SK-N-SH (cell line): ENCODE data around the gene GNAS-AS1.

Experiments used
- CTCF ChIP-seq: fragments of 200-600 bp; sonication (generic); IDR thresholded peaks from 2 replicates; pipeline ENCODE4 v1.6.1; 2017; ENCODE audit warnings: antibody characterized with exemption, mild to moderate bottlenecking, moderate library complexity
- ELF1 ChIP-seq: IDR thresholded peaks from 2 replicates; pipeline ENCODE4 v1.4.0; 2012
- EP300 ChIP-seq, 2 experiments: IDR thresholded peaks; 2 replicates each; pipeline versions ENCODE4 v1.4.0 to v1.6.1; 2012; ENCODE audit warnings: borderline replicate concordance in 1 of 2, low read depth in 1 of 2, low read length in 1 of 2
- FOSL2 ChIP-seq: IDR thresholded peaks from 2 replicates; pipeline ENCODE4 v1.4.0; 2012; ENCODE audit warnings: low read depth, mild to moderate bottlenecking, moderate library complexity, borderline replicate concordance
- FOXJ3 ChIP-seq: sonication (generic); formaldehyde crosslinking; IDR thresholded peaks from 2 replicates; pipeline ENCODE4 v1.5.1; 2020; ENCODE audit warnings: mild to moderate bottlenecking, missing genetic modification reagents
- MAX ChIP-seq: IDR thresholded peaks from 2 replicates; pipeline ENCODE4 v1.4.0; 2012; ENCODE audit warnings: low read depth
- PBX3 ChIP-seq: IDR thresholded peaks from 2 replicates; pipeline ENCODE4; 2012
- POLR2AphosphoS5 ChIP-seq: IDR thresholded peaks from 2 replicates; pipeline ENCODE4 v1.6.1; 2012; ENCODE audit warnings: low read depth, low read length
- REST ChIP-seq: IDR thresholded peaks from 2 replicates; pipeline ENCODE4 v1.6.1; 2012; ENCODE audit warnings: mild to moderate bottlenecking, low read depth, low read length, moderate library complexity
- RFX5 ChIP-seq: IDR thresholded peaks from 2 replicates; pipeline ENCODE4 v1.6.1; 2012; ENCODE audit warnings: mild to moderate bottlenecking, improper control_type of control experiment, low read length
- SMC3 ChIP-seq: IDR thresholded peaks from 2 replicates; pipeline ENCODE4 v1.6.1; 2012; ENCODE audit warnings: low read depth, low read length, improper control_type of control experiment
- TCF12 ChIP-seq: IDR thresholded peaks from 2 replicates; pipeline ENCODE4 v1.4.0; 2012
- USF2 ChIP-seq: fragments of 150-350 bp; IDR thresholded peaks from 2 replicates; pipeline ENCODE4 v1.6.1; 2017; ENCODE audit warnings: antibody characterized with exemption, low read length, low read depth, borderline replicate concordance

GRCh38 chr20:58899512-58899911 lies 48.8 kb upstream of the GNAS-AS1 start:
- TF ChIP-seq TCF12 (no peak), FOSL2 (no peak), EP300 (IDR thresholded peaks at IDR 0.05; ENCODE audit: borderline replicate concordance in 1 of 2, low read depth in 1 of 2, low read length in 1 of 2) (no peak), REST (no peak), CTCF (no peak), POLR2AphosphoS5 (no peak), ELF1 (no peak), FOXJ3 (no peak), PBX3 (no peak), RFX5 (no peak), USF2 (no peak), MAX (no peak), SMC3 (no peak)
